Measurements from ENCODE around the gene KCNG3.
"Not testable (repeated sequence)": the region's sequence is repeated elsewhere in the genome, so short reads cannot be mapped to it uniquely, and the experiment has no call there.

The KCNG3 gene

DNA sequence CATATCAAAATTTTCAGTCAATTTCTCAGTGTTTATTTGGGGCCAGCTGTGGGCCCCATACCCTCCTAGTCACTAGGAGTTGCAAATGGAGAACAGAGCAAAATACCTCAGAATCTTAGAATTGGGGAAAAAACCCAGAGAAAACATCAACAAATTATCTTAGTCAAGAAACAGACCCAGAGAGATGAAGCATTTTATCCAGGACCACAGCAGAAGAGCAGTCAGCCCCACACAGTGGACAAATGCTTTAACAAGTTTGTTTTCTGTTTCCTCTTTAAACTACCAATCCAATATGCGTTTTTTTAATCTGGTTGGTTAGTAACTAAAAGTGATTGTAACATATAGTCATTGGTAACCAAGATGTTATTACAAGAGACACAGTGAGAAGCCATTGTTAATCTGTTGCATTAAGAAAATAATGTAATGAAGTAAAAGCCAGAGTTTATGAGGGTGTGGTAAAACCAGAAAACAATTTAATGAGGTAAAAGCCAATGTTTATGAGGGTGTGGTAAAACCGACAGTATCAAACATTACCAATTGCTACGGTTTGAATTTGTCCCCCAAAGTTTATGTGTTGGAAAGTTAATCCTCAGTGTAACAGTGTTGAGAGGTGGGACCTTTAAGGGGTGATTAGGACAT lies 72.1 kb downstream of the KCNG3 start:
- Histone ChIP-seq H3K9ac (ENCODE audit: low read depth, low read length) (no peak overlapping the region), H3K27ac (ENCODE audit: low read length) (no peak overlapping the region), H3K36me3 (ENCODE audit: insufficient read depth, low read depth, low read length) (no peaks in the 10 kb centered on the region), H3K4me1 (ENCODE audit: insufficient read depth, low read length) (no peaks in the 10 kb centered on the region; the same call in 1 of the 2 replicates), H3K4me3 (ENCODE audit: low read length) (no peak overlapping the region), H3K27me3 (ENCODE audit: insufficient read depth, low read length) (no peaks in the 10 kb centered on the region), H3K9me3 (ENCODE audit: insufficient read depth, low read depth, low read length) (no peaks in the 10 kb centered on the region)

DNA sequence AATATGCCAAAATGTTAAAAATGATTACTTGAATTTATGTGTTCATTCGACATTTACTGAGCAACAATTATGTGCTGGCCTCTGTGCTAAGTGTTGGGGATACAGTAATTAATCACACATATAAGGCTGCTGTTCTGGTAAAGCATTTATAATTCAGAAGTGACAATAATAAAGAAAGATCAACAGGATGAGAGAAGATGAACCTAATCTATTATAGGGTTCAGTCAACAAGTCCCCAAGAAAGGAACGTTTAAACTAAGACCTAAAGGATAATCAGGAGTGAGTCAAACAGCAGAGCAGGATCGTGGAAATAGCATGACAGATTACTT lies 72.7 kb downstream of the KCNG3 start:
- H3K36me3 ChIP-seq (ENCODE audit: insufficient read depth, low read depth, low read length) = no peaks in the 10 kb centered on the region
- no peak overlapping the region for H3K4me3 ChIP-seq (ENCODE audit: low read length)
- H3K27ac ChIP-seq (ENCODE audit: low read length) = no peak overlapping the region
- H3K9ac ChIP-seq (ENCODE audit: low read depth, low read length) = no peak overlapping the region
- no peaks in the 10 kb centered on the region for H3K9me3 ChIP-seq (ENCODE audit: insufficient read depth, low read depth, low read length)
- no peaks in the 10 kb centered on the region; the same call in 1 of the 2 replicates for H3K4me1 ChIP-seq (ENCODE audit: insufficient read depth, low read length)
- no peaks in the 10 kb centered on the region for H3K27me3 ChIP-seq (ENCODE audit: insufficient read depth, low read length)

DNA sequence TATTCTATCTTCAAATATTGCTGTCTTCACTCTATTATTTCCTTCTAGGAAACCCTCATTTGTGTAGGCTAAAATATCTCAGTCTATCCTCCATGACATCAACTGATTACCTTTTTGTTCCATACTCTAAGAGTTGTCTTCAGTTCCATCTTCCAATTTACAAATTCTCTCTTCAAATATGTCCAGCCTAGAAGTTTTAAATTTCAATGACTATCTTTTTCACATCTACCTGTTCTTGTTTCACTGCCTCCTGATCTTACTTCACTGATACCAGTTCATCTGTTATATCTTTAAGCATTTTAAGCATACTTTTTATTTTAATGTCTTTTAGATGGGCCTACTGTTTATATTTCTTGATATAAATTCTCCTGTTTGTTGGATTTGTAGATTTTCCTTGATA lies 79.1 kb downstream of the KCNG3 start:
- H3K4me1 ChIP-seq (ENCODE audit: insufficient read depth, low read length) = no peaks in the 10 kb centered on the region
- H3K9me3 ChIP-seq (ENCODE audit: insufficient read depth, low read depth, low read length) = peaks cover 14% of the 10 kb centered on the region; the same call in 1 of the 2 replicates
- H3K36me3 ChIP-seq (ENCODE audit: insufficient read depth, low read depth, low read length) = 0 out of 2 replicates have a peak, but pooled peaks cover 5% of the 10 kb centered on the region
- H3K4me3 ChIP-seq (ENCODE audit: low read length) = no peak overlapping the region
- H3K9ac ChIP-seq (ENCODE audit: low read depth, low read length) = no peak overlapping the region
- H3K27ac ChIP-seq (ENCODE audit: low read length) = no peak overlapping the region
- H3K27me3 ChIP-seq (ENCODE audit: insufficient read depth, low read length) = no peaks in the 10 kb centered on the region

DNA sequence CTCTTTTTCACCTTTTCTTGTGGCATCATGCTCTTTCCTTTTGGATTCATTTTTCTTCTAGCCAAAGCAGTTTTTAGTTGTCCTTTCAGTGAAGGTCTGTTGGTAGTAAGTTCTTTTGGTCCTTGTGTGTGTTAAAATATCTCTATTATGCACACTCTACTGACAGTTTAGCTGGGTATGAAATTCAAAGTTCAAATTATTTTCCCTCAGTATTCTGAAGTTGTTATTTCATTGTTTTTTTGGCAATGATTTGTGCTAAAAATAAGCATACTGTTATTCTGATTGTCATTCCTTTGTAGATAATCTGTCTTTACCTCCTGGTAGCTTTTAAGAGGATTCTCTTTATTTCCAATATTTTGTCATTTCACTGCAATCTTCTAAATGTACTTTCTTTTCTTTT lies 79.6 kb downstream of the KCNG3 start:
- Histone ChIP-seq H3K36me3 (ENCODE audit: insufficient read depth, low read depth, low read length) (0 out of 2 replicates have a peak, but pooled peaks cover 5% of the 10 kb centered on the region), H3K27me3 (ENCODE audit: insufficient read depth, low read length) (no peaks in the 10 kb centered on the region), H3K4me1 (ENCODE audit: insufficient read depth, low read length) (no peaks in the 10 kb centered on the region), H3K9ac (ENCODE audit: low read depth, low read length) (no peak overlapping the region), H3K4me3 (ENCODE audit: low read length) (no peak overlapping the region; the same call in 1 of the 2 replicates), H3K27ac (ENCODE audit: low read length) (no peak overlapping the region), H3K9me3 (ENCODE audit: insufficient read depth, low read depth, low read length) (peaks cover 14% of the 10 kb centered on the region; the same call in 1 of the 2 replicates)

DNA sequence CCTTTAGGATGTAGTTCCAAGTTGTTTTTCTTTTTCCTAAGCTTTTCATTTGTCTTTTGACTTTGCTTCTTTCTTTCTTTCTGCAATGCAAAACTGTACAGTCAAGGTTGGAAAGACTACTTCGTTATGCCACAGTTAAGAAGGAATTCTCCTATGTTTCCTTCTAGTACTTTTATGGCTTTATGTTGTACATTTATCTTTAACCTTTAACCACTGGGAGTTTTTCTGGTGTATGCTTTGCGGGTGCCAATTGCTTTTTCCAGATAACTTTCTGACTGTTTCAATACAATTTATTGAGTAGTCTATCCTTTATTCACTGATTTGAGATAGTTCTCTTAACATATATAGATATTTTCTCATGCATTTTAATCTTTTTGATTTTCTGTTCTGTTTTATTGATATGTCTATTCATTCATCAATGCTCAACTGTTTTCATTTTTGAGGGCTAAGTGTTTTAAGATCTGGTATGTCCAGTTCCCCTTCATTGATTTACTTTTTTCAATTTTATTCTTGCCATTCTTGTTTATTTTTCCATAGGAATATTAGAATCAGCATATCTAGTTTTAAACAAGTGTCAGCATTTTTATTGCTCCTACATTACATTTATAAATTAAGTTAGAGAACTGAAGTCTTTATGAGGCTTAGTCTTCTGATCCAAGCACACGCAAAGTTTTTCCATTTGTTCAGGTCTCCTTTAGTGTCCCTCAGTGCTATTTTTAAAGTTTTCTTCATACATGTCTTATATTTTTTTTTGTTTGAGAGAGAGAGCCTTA lies 82.9 kb downstream of the KCNG3 start:
- H3K27me3 ChIP-seq (ENCODE audit: insufficient read depth, low read length) = no peaks in the 10 kb centered on the region

DNA sequence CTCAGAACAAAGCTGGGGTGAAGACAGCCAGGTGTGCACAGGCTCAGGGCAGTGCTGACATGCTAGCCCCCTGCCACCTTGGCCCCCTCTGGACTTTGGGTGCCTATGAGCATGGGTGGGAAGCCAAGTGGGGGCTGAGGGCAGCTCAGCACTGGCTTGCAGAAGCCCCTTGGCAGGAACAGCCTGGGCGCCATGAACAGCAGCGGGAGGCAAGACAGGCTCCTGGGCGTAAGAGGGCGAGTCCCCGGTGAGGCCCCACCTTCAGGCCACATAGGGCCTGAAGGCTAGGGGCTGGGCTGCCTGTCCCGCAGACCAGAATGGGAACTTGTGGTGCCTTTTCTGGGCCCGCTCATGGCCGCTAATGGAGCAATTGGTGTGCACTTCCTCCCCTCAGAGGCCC lies 85.8 kb downstream of the KCNG3 start:
- no peak overlapping the region for H3K9ac ChIP-seq (ENCODE audit: low read depth, low read length)
- no peaks in the 10 kb centered on the region for H3K36me3 ChIP-seq (ENCODE audit: insufficient read depth, low read depth, low read length)
- H3K9me3 ChIP-seq (ENCODE audit: insufficient read depth, low read depth, low read length) = no peaks in the 10 kb centered on the region
- H3K4me1 ChIP-seq (ENCODE audit: insufficient read depth, low read length) = no peaks in the 10 kb centered on the region
- H3K4me3 ChIP-seq (ENCODE audit: low read length) = no peak overlapping the region
- H3K27ac ChIP-seq (ENCODE audit: low read length) = no peak overlapping the region
- H3K27me3 ChIP-seq (ENCODE audit: insufficient read depth, low read length) = no peaks in the 10 kb centered on the region

More for the DNA sequence above, 82.9 kb downstream of the KCNG3 start:
- Histone ChIP-seq H3K4me1 (ENCODE audit: insufficient read depth, low read length) (no peaks in the 10 kb centered on the region), H3K36me3 (ENCODE audit: insufficient read depth, low read depth, low read length) (0 out of 2 replicates have a peak, but pooled peaks cover 5% of the 10 kb centered on the region), H3K4me3 (ENCODE audit: low read length) (no peak overlapping the region), H3K9ac (ENCODE audit: low read depth, low read length) (no peak overlapping the region), H3K27ac (ENCODE audit: low read length) (no peak overlapping the region), H3K9me3 (ENCODE audit: insufficient read depth, low read depth, low read length) (peaks cover 14% of the 10 kb centered on the region; the same call in 1 of the 2 replicates)

DNA sequence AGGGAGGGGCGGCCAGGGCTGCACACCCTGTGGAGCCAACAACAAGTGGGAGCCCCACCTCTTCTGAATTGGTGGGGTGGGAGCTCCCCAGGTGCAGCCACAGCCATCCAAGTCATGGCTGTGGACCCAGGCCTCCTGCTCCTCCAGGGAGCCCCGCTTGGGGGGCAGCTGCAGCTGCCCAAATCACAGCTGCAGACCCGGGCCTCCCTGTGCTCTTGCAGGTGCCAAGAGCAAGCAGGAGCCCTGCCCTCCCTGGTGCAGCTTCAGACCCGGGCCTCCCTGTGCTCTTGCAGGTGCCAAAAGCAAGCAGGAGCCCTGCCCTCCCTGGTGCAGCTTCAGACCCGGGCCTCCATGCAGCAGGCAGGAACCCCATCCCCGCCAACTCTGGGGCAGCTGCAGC lies 86.3 kb downstream of the KCNG3 start:
- Histone ChIP-seq H3K9ac (ENCODE audit: low read depth, low read length) (no peak overlapping the region), H3K4me1 (ENCODE audit: insufficient read depth, low read length) (no peaks in the 10 kb centered on the region), H3K9me3 (ENCODE audit: insufficient read depth, low read depth, low read length) (no peaks in the 10 kb centered on the region), H3K36me3 (ENCODE audit: insufficient read depth, low read depth, low read length) (no peaks in the 10 kb centered on the region), H3K27ac (ENCODE audit: low read length) (no peak overlapping the region), H3K27me3 (ENCODE audit: insufficient read depth, low read length) (no peaks in the 10 kb centered on the region), H3K4me3 (ENCODE audit: low read length) (no peak overlapping the region)

DNA sequence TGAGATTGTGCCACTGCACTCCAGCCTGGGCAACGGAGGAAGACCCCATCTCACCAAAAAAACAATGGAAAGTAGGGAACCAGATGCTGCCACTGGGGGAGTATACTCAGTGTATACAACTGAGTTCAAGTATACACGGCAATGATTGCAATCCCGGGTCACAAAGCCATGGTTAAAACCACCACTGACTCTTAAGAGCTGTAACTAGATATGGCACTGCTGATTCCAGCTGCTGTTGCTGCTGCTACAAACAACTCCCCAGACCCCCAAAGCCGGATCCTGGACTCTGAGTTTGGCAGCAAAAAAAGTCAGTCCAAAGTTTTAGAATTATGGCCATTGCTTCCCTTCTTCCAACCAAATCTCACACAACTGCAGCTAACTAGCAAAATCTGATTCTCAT lies 89.1 kb downstream of the KCNG3 start:
- H3K9me3 ChIP-seq (ENCODE audit: insufficient read depth, low read depth, low read length) = no peaks in the 10 kb centered on the region
- H3K9ac ChIP-seq (ENCODE audit: low read depth, low read length) = no peak overlapping the region
- no peaks in the 10 kb centered on the region for H3K4me1 ChIP-seq (ENCODE audit: insufficient read depth, low read length)
- no peaks in the 10 kb centered on the region for H3K36me3 ChIP-seq (ENCODE audit: insufficient read depth, low read depth, low read length)
- H3K27ac ChIP-seq (ENCODE audit: low read length) = no peak overlapping the region
- H3K27me3 ChIP-seq (ENCODE audit: insufficient read depth, low read length) = no peaks in the 10 kb centered on the region
- H3K4me3 ChIP-seq (ENCODE audit: low read length) = no peak overlapping the region

DNA sequence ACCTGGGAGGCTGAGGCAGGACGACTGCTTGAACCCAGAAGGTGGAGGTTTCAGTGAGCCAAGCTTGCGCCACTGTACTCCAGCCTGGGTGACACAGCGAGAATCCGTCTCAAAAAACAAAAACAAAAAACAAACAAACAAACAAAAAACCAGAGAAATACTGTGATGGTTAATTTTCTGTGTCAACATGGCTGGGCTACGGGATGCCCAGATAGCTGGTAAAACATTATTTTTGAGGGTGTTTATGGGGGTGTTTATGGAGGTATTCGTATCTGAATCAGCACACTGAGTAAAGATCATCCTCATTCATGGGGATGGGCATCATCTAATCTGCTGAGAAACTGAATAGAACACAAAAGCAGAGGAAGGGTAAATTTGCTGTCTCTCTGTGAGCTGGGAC lies 92.0 kb downstream of the KCNG3 start:
- Histone ChIP-seq H3K36me3 (ENCODE audit: insufficient read depth, low read depth, low read length) (no peaks in the 10 kb centered on the region), H3K27ac (ENCODE audit: low read length) (no peak overlapping the region), H3K4me1 (ENCODE audit: insufficient read depth, low read length) (no peaks in the 10 kb centered on the region), H3K9me3 (ENCODE audit: insufficient read depth, low read depth, low read length) (no peaks in the 10 kb centered on the region), H3K27me3 (ENCODE audit: insufficient read depth, low read length) (no peaks in the 10 kb centered on the region), H3K9ac (ENCODE audit: low read depth, low read length) (no peak overlapping the region), H3K4me3 (ENCODE audit: low read length) (no peak overlapping the region)

DNA sequence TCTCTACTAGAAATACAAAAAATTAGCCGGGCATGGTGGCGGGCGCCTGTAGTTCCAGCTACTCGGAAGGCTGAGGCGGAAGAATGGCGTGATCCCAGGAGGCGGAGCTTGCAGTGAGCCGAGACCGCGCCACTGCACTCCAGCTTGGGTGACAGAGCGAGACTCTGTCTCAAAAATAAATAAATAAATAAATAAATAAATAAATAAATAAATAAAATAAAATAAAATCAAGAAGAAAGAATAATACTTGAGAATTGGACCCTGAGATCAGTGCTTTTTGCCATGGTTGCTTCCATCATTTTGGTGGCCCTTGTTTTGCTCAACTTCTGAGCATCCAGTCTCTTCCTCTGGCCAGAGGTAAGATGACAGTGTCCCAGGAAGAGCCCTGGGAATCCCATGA lies 95.7 kb downstream of the KCNG3 start:
- not testable (repeated sequence) for H3K4me1 ChIP-seq (ENCODE audit: insufficient read depth, low read length); H3K36me3 ChIP-seq (ENCODE audit: insufficient read depth, low read depth, low read length); H3K27ac ChIP-seq (ENCODE audit: low read length); H3K27me3 ChIP-seq (ENCODE audit: insufficient read depth, low read length); H3K9ac ChIP-seq (ENCODE audit: low read depth, low read length); H3K4me3 ChIP-seq (ENCODE audit: low read length); H3K9me3 ChIP-seq (ENCODE audit: insufficient read depth, low read depth, low read length)

DNA sequence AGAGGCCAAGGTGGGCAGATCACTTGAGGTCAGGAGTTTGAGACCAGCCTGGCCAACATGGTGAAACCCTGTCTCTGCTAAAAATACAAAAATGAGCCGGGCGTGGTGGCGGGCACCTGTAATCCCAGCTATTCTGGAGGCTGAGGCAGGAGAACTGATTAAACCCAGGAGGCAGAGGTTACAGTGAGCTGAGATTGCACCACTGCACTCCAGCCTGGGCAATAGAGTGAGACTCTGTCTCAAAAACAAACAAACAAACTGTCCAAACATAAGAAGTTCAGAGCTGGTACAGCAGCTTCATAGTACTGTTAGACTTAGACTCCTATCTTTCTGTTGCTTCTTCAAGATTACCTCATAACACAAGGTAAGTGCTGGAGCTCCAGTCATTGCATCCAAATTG lies 100.5 kb downstream of the KCNG3 start:
- not testable (repeated sequence) for H3K9me3 ChIP-seq (ENCODE audit: insufficient read depth, low read depth, low read length); H3K9ac ChIP-seq (ENCODE audit: low read depth, low read length); H3K36me3 ChIP-seq (ENCODE audit: insufficient read depth, low read depth, low read length); H3K27ac ChIP-seq (ENCODE audit: low read length); H3K4me1 ChIP-seq (ENCODE audit: insufficient read depth, low read length); H3K4me3 ChIP-seq (ENCODE audit: low read length); H3K27me3 ChIP-seq (ENCODE audit: insufficient read depth, low read length)

DNA sequence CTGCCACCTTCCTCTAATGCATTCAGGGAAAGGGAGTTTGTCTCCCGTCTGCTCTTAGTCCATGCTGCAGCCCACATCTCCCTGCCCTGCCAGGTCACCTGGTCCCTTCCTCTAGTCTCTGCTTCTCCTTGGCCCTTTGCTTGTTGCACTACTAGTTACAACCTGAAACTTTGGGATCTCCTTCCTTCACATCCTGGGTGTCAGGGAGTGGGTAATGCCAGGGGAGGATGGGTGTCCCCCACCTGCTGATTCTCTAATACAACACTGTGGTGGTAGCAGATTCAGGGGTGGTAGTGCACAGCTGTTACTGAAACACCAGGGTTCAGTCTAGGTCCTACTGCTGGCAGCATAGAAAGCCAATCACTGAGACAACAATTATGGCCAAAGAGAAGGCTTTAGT lies 101.6 kb downstream of the KCNG3 start:
- H3K4me1 ChIP-seq (ENCODE audit: insufficient read depth, low read length) = 0 out of 2 replicates have a peak, but pooled peaks cover 3% of the 10 kb centered on the region
- no peak overlapping the region for H3K27ac ChIP-seq (ENCODE audit: low read length)
- H3K4me3 ChIP-seq (ENCODE audit: low read length) = no peak overlapping the region
- no peak overlapping the region for H3K9ac ChIP-seq (ENCODE audit: low read depth, low read length)
- no peaks in the 10 kb centered on the region for H3K36me3 ChIP-seq (ENCODE audit: insufficient read depth, low read depth, low read length)
- H3K9me3 ChIP-seq (ENCODE audit: insufficient read depth, low read depth, low read length) = no peaks in the 10 kb centered on the region
- no peaks in the 10 kb centered on the region for H3K27me3 ChIP-seq (ENCODE audit: insufficient read depth, low read length)
